MM.1S (cell line): ENCODE data around the gene PKDCC.

Source experiments
- CTCF ChIP-seq: fragments of 300-600 bp; sonication (generic); IDR thresholded peaks from 2 replicates; pipeline ENCODE4 v1.5.1; 2016; ENCODE audit warnings: antibody characterized with exemption, low read length, mixed read lengths
- EZH2 ChIP-seq: fragments of 300-600 bp; sonication (generic); optimal IDR thresholded peaks from 2 replicates; pipeline ENCODE3; 2017; ENCODE audit warnings: low read depth, mild to moderate bottlenecking, antibody characterized with exemption, low read length, mixed read lengths
- EZH2phosphoT487 ChIP-seq: fragments of 300-600 bp; sonication (generic); IDR thresholded peaks from 2 replicates; pipeline ENCODE4 v1.6.1; 2018; ENCODE audit warnings: antibody characterized with exemption, low read length

GRCh38 chr2:42043789-42044394, 3.9 kb upstream of the PKDCC start:
- TF ChIP-seq CTCF (no peak), EZH2phosphoT487 (no peak), EZH2 (no peak)
